SK-N-SH (cell line): Measurements from ENCODE around the gene PRPF40B.

Experiments used
- CTCF ChIP-seq: fragments of 200-600 bp; sonication (generic); IDR thresholded peaks from 2 replicates; pipeline ENCODE4 v1.6.1; 2017; ENCODE audit warnings: antibody characterized with exemption, mild to moderate bottlenecking, moderate library complexity
- ELF1 ChIP-seq: IDR thresholded peaks from 2 replicates; pipeline ENCODE4 v1.4.0; 2012
- EP300 ChIP-seq, 2 experiments: IDR thresholded peaks; 2 replicates each; pipeline versions ENCODE4 v1.4.0 to v1.6.1; 2012; ENCODE audit warnings: borderline replicate concordance in 1 of 2, low read depth in 1 of 2, low read length in 1 of 2
- EZH2phosphoT487 ChIP-seq: fragments of 200-600 bp; sonication (generic); IDR thresholded peaks from 2 replicates; pipeline ENCODE4 v1.6.1; 2017; ENCODE audit warnings: low read depth, mixed run types, mild to moderate bottlenecking, antibody characterized with exemption, moderate library complexity, borderline replicate concordance
- FOSL2 ChIP-seq: IDR thresholded peaks from 2 replicates; pipeline ENCODE4 v1.4.0; 2012; ENCODE audit warnings: low read depth, mild to moderate bottlenecking, moderate library complexity, borderline replicate concordance
- JUND ChIP-seq: IDR thresholded peaks from 2 replicates; pipeline ENCODE4 v1.4.0; 2012
- MAX ChIP-seq: IDR thresholded peaks from 2 replicates; pipeline ENCODE4 v1.4.0; 2012; ENCODE audit warnings: low read depth
- SMC3 ChIP-seq: IDR thresholded peaks from 2 replicates; pipeline ENCODE4 v1.6.1; 2012; ENCODE audit warnings: low read depth, low read length, improper control_type of control experiment
- TCF12 ChIP-seq: IDR thresholded peaks from 2 replicates; pipeline ENCODE4 v1.4.0; 2012
- USF1 ChIP-seq: IDR thresholded peaks from 2 replicates; pipeline ENCODE4 v1.4.0; 2012; ENCODE audit warnings: low read depth, borderline replicate concordance

- TF ChIP-seq EZH2phosphoT487 (no peak), CTCF (no peak), JUND (no peak), MAX (no peak), EP300 (IDR thresholded peaks at IDR 0.05; ENCODE audit: borderline replicate concordance in 1 of 2, low read depth in 1 of 2, low read length in 1 of 2) (no peak), ELF1 (no peak), USF1 (no peak), TCF12 (no peak), SMC3 (no peak), FOSL2 (no peak)
Observed at GRCh38 chr12:49661191-49661590, 37.8 kb downstream of the PRPF40B start.
